Esophagus muscularis mucosa (tissue), 3 donors: ENCODE results near the gene RNU6-9.

Experiments
- CTCF ChIP-seq, 3 experiments: fragments of 200-600 bp in 2 of 3; fragments of 450-650 bp in 1 of 3; sonication (generic) in 2 of 3; IDR thresholded peaks; one replicate each; pipeline ENCODE4 v1.5.1; 2017 to 2019; ENCODE audit warnings: antibody characterized with exemption in 3 of 3, mild to moderate bottlenecking in 2 of 3, moderate library complexity in 1 of 3
- POLR2A ChIP-seq: fragments of 450-650 bp; IDR thresholded peaks from one replicate; pipeline ENCODE4 v1.6.1; 2017; ENCODE audit warnings: antibody characterized with exemption, moderate library complexity, mild to moderate bottlenecking, low read depth
- POLR2AphosphoS5 ChIP-seq, 2 donors: sonication (generic); formaldehyde crosslinking; IDR thresholded peaks; one replicate each; pipeline ENCODE4 v1.6.1; 2017; ENCODE audit warnings: antibody characterized with exemption in 2 of 2

GRCh38 chr19:872266-872951 is 20.9 kb upstream of the RNU6-9 start:
- no peak for TF ChIP-seq POLR2AphosphoS5 (IDR thresholded peaks at IDR 0.05)
- no peak for TF ChIP-seq POLR2A
- TF ChIP-seq CTCF (IDR thresholded peaks at IDR 0.05) = no peak
